ENCODE measurements around the gene RGS14.
"Not testable (repeated sequence)": the region's sequence is repeated elsewhere in the genome, so short reads cannot be mapped to it uniquely, and the experiment has no call there.

RGS14 gene

GRCh38 chr5:177402271-177403043, 44.7 kb downstream of the RGS14 start:
- no peak for TF ChIP-seq JUND (IDR thresholded peaks at IDR 0.05; ENCODE audit: low read depth)
- peak; percentile 93 to 97 for DNase-seq (ENCODE audit: low read depth in 1 of 2, low spot score in 1 of 2)
- in situ Hi-C loops (cut with HindIII; ENCODE audit: low pct_unique_long_range_greater_than_20kb, low sequenced_read_pairs): no loop called here

DNA sequence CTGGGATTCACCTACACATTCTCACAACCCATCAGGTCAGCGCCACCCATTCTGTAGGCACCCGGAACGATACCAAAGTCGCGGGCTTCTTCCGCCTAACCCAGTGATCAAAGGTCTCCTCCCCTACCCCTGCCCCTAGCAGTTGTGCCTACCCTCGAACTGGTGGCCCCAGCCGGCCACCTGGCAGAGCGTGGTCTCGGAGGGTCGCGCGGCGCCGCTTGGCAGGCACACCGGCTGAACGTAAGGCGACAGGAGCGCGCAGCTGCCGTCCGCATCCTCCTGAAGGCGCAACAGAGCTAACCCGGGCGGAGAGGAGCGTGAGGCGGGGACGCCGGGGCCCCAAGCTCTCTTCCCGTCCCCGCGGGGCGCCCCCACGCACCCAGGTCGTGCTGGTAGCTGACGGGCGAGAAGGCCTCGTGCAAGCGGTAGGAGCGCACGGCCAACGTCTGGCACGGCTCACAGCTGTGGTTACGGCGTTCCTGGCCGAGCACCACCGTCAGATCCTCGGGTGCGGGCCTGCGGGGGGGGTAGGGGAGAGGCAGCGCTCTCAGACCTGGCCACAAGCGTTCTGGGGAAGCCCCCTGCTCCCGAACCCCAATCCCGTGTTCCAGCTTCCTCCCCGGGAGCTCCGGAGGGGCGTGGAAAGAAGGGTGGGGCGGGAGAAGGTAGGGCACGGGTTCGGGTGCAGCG, 45.5 kb downstream of the RGS14 start:
- DNase-seq (ENCODE audit: low read depth in 1 of 2, low spot score in 1 of 2): peak in 1 of 2 experiments; percentile 46
- in situ Hi-C loops (cut with HindIII; ENCODE audit: low pct_unique_long_range_greater_than_20kb, low sequenced_read_pairs): no loop called here
- no peak for TF ChIP-seq JUND (IDR thresholded peaks at IDR 0.05; ENCODE audit: low read depth)

DNA sequence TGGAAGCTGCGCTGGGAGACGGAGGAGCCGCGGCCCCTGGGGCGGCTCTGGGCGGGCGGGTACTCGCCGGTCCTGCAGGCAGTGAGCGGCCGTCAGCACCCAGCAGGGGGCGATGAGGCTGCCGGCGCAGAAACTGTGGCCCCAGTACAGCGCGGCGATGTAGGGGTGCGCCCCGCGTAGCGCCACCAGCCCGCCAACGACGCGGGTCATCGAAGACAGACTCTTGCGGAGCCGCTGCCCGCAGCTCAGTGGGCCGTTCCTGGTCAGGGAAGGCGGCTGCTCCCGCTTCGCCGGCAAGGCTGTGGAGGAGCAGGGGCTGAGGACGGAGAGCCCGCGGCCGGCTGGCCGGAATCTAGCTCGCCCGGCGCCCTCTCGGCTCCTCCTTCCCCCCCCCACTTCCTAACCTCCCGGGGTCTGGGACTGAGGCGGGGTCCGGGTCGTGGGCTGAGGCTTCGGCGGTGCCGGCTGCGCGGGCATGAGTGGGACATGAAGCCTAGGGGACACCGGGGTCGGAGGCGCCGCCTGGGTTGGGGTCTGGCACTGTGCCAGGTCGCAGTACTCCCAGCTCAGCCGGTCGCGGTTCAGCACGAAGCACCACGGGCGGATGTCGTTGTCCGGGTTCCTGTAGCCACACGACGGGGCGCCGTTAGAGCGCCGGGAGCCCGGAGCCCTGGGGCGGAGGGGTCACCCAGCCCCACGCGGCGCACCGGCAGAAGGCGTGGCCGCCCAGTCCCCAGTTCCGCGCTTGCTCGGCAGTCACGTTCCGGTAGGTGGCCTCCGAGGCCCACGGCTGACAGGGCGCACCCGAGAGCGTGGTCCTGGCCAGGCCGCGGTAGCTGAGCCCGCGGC, 46.3 kb downstream of the RGS14 start:
- in situ Hi-C loops (cut with HindIII; ENCODE audit: low pct_unique_long_range_greater_than_20kb, low sequenced_read_pairs): no loop called here
- no peak for TF ChIP-seq JUND (IDR thresholded peaks at IDR 0.05; ENCODE audit: low read depth)

DNA sequence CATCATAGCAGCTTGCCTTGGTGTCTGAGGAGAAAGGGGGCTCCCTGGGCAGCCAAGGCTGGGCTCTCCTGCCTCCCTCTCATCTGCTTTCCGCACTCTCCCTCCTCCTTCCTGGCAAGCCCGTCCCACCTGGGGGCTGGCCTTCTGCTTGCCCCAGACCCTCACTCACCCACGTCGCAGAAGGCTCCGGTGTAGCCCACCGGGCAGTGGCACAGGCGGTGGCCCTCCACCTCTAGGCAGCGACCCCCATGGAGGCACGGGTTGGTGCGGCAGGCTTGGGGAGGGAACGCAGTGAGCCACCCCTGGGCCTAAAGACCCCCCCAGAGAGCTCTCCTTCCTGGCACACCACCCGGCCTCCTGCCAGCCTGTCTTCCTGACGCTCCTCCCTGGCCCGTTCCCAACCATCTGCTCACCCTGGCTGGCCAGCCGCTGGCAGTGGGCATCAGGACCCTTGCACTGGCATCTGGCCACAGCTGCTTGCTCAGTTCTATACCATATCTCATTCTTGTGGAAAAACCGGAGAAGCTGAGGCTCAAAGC, 47.0 kb downstream of the RGS14 start:
- no peak for TF ChIP-seq JUND (IDR thresholded peaks at IDR 0.05; ENCODE audit: low read depth)
- DNase-seq (ENCODE audit: low read depth in 1 of 2, low spot score in 1 of 2): no peak
- in situ Hi-C loops (cut with HindIII; ENCODE audit: low pct_unique_long_range_greater_than_20kb, low sequenced_read_pairs): no loop called here

More for the DNA sequence above, 46.3 kb downstream of the RGS14 start:
- DNase-seq (ENCODE audit: low read depth in 1 of 2, low spot score in 1 of 2): peak; percentile 91 to 96

DNA sequence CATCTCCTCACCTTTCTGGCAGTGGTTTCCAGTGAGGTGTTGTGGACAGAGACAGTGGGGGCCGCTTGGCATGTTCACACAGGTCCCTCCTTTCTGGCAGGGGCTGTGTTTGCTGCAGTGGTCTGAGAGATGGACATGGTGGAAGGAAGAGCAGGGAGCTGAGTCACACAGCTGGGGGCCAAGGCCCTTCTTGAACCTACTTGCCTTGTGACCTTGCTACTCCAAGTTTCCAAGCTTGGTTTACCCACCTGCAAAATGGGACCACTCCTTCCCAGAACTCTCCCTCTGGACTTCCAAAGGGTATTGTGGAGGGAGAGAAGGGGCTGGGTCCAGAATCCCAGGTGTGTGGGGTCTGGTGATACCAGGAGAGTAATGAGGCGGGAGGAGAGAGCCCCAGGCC, 47.6 kb downstream of the RGS14 start:
- no peak for DNase-seq (ENCODE audit: low read depth in 1 of 2, low spot score in 1 of 2)
- no peak for TF ChIP-seq JUND (IDR thresholded peaks at IDR 0.05; ENCODE audit: low read depth)
- in situ Hi-C loops (cut with HindIII; ENCODE audit: low pct_unique_long_range_greater_than_20kb, low sequenced_read_pairs): no loop called here

DNA sequence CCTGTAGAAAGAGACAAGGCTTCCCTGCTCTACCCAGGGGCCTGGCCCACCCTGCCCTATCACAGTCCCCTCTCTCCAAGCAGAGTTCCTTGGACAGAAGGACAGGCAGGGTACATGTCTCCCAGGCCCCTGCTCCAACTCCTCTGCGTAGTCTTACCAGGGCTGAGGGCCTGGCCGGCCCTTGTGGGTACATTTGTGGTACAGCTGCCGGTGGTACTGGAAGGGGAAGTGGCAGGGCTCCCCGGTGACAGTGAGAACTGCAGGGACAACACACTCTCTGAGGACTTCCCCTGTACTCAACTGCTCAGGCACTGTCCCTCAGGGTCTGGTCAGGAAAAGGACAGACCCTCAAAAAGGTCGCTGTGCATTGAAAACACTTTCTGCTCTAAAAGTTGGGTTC, 48.1 kb downstream of the RGS14 start:
- in situ Hi-C loops (cut with HindIII; ENCODE audit: low pct_unique_long_range_greater_than_20kb, low sequenced_read_pairs): no loop called here
- DNase-seq (ENCODE audit: low read depth in 1 of 2, low spot score in 1 of 2): no peak
- TF ChIP-seq JUND (IDR thresholded peaks at IDR 0.05; ENCODE audit: low read depth): no peak

- in situ Hi-C loops (cut with HindIII; ENCODE audit: low pct_unique_long_range_greater_than_20kb, low sequenced_read_pairs): no loop called here
- DNase-seq (ENCODE audit: low read depth in 1 of 2, low spot score in 1 of 2): no peak
- no peak for TF ChIP-seq JUND (IDR thresholded peaks at IDR 0.05; ENCODE audit: low read depth)
Measured at GRCh38 chr5:177409043-177409801, 51.5 kb downstream of the RGS14 start, which contains the start of gene F12. Gene F12 (minus strand): TSS chr5:177409564. CDS start chr5:177409527, 37 bp downstream.

DNA sequence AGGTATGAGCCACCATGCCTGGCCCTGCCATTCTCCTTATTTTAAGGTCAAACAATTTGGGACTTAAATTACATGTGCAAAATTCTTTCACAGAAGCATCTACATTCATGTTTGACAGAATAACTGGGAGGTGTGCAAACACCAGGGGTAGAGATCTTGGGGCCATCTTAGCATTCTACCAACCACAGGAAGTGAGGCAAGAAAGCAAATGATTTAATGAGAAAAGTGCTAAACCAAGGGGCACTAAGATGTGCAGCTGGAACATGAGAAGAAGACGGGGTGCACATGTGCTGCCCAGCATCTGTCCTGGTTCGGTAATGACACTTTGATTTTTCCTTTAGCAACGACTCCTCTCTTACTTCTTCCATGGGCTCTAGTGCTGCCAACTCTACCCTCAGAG, 52.9 kb downstream of the RGS14 start:
- no peak for DNase-seq (ENCODE audit: low read depth in 1 of 2, low spot score in 1 of 2)
- TF ChIP-seq JUND (IDR thresholded peaks at IDR 0.05; ENCODE audit: low read depth): no peak
- in situ Hi-C loops (cut with HindIII; ENCODE audit: low pct_unique_long_range_greater_than_20kb, low sequenced_read_pairs): no loop called here

DNA sequence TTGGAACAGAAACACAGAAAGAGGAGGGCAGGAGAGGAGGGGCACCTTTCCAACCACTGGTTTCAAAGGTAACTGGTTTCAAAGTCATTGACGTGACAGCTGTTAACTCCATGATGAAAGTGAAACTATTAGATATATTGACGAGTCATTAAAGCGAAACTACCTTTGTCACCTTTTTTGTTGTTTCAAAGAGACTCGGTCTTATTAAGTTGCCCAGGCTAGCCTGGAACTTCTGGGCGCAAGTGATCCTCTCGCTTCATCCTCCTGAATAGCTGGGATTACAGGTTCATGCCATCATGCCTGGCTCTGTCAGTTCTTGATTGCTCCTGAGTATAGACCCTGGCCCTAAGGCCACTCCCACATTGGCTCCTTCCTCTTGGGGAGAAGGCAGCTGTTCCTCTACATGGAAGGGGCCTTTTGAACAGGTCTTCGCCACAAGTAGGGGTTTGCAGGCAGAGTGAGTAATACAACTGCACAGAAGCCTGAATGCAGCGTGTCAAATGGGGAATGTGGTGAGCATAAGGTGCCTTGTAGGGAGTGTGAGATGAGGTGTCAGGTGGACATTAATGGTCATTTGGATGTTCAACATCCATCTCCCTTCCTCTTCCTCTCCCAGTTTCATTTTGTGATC, 55.0 kb downstream of the RGS14 start:
- no peak for DNase-seq (ENCODE audit: low read depth in 1 of 2, low spot score in 1 of 2)
- in situ Hi-C loops (cut with HindIII; ENCODE audit: low pct_unique_long_range_greater_than_20kb, low sequenced_read_pairs): no loop called here
- no peak for TF ChIP-seq JUND (IDR thresholded peaks at IDR 0.05; ENCODE audit: low read depth)

GRCh38 chr5:177414481-177414880, 56.8 kb downstream of the RGS14 start:
- no peak for TF ChIP-seq JUND (IDR thresholded peaks at IDR 0.05; ENCODE audit: low read depth)
- in situ Hi-C loops (cut with HindIII; ENCODE audit: low pct_unique_long_range_greater_than_20kb, low sequenced_read_pairs): no loop called here
- no peak for DNase-seq (ENCODE audit: low read depth in 1 of 2, low spot score in 1 of 2)

GRCh38 chr5:177417081-177417480, 59.4 kb downstream of the RGS14 start:
- DNase-seq (ENCODE audit: low read depth in 1 of 2, low spot score in 1 of 2); in situ Hi-C loops (cut with HindIII; ENCODE audit: low pct_unique_long_range_greater_than_20kb, low sequenced_read_pairs): not testable (repeated sequence)
